ENCODE measurements around the gene TRMT1. TPM values are rescaled to one million over a fixed set of nuclear protein-coding genes. Genes with fewer than 3 reads are reported as not detected.

TRMT1 gene
- polyA plus RNA-seq, 1 experiment = 30.8 TPM

- H3K27me3 ChIP-seq (ENCODE audit: control insufficient read depth, insufficient read depth, low read length) = no peaks in the 10 kb centered on the region
- no peak for TF ChIP-seq CTCF (IDR thresholded peaks at IDR 0.05; ENCODE audit: insufficient read depth, low read depth, low read length)
- H3K36me3 ChIP-seq (ENCODE audit: control insufficient read depth, insufficient read depth, low read length) = peaks cover 3% of the 10 kb centered on the region; the same call in 1 of the 2 replicates
- CTCF ChIA-PET = interaction anchor here (0.5 to 13.8 kb wide), 12 partner anchors 8 to 1416 kb away, joined by 3 to 358 read pairs (median 4); no protein-coding TSS in a partner anchor
- peak overlapping the region; percentile 17 for H3K4me3 ChIP-seq (ENCODE audit: low read depth, low read length)
- POLR2A ChIA-PET = interaction anchor here (0.5 to 0.9 kb wide), 4 partner anchors 23 to 674 kb away, joined by 3 to 9 read pairs (median 6); no protein-coding TSS in a partner anchor
- peak; percentile 89 for DNase-seq (ENCODE audit: low read depth)
Measured at GRCh38 chr19:13055213-13056051, 61.1 kb downstream of the TRMT1 start.

Other genes starting within 250 kb of the TRMT1 start
- 39.1 and 68.8 TPM in 2 replicates for gene DNASE2, start 235.3 kb downstream of the TRMT1 start, polyA plus RNA-seq (2011; rRNA removed)
- gene KLF1, start 229.5 kb downstream of the TRMT1 start, polyA plus RNA-seq (2011; rRNA removed) = not detected in 2 replicates
- 11.5 and 20.9 TPM in 2 replicates for gene GCDH, start 225.6 kb downstream of the TRMT1 start, polyA plus RNA-seq (2011; rRNA removed)
- 0.29 and 0.43 TPM in 2 replicates for gene SYCE2, start 197.4 kb downstream of the TRMT1 start, polyA plus RNA-seq (2011; rRNA removed)
- gene FARSA, start 183.0 kb downstream of the TRMT1 start, polyA plus RNA-seq (2011; rRNA removed) = 15.5 and 33.6 TPM in 2 replicates
- gene CALR, start 178.1 kb downstream of the TRMT1 start, polyA plus RNA-seq (2011; rRNA removed) = 1,647 and 1,829 TPM in 2 replicates
- 49.2 and 75.1 TPM in 2 replicates for gene RAD23A, start 170.9 kb downstream of the TRMT1 start, polyA plus RNA-seq (2011; rRNA removed)
- gene GADD45GIP1, start 159.5 kb downstream of the TRMT1 start, polyA plus RNA-seq (2011; rRNA removed) = 45.0 and 45.5 TPM in 2 replicates
- gene DAND5, start 147.2 kb downstream of the TRMT1 start, polyA plus RNA-seq (2011; rRNA removed) = not detected in 2 replicates
- gene NFIX, start 121.3 kb downstream of the TRMT1 start, polyA plus RNA-seq (2011; rRNA removed) = 12.8 and 29.4 TPM in 2 replicates
- gene LYL1, start 13.9 kb downstream of the TRMT1 start, polyA plus RNA-seq (2011; rRNA removed) = 0.29 and 0.34 TPM in 2 replicates
- gene NACC1, start 1.5 kb upstream of the TRMT1 start, polyA plus RNA-seq (2011; rRNA removed) = 46.8 and 98.7 TPM in 2 replicates
- 56.8 and 73.1 TPM in 2 replicates for gene STX10, start 33.6 kb upstream of the TRMT1 start, polyA plus RNA-seq (2011; rRNA removed)
- 9.1 and 18.2 TPM in 2 replicates for gene IER2, start 33.7 kb upstream of the TRMT1 start, polyA plus RNA-seq (2011; rRNA removed)

Measured in BJ (cell line).